PC-9 (cell line): ENCODE data around the gene SMARCD1. TPM values are rescaled to one million over a fixed set of nuclear protein-coding genes. Genes with fewer than 3 reads are reported as not detected.

Experiments used
- BruUV-seq: library from RNA; stranded (reverse); fragments of 400-500 nt; replicated peaks from 2 replicates; lab custom pipeline; 2021; lab: Mats Ljungman, UMichigan
- CTCF ChIA-PET: fragments of 300-600 bp; sonication (Branson Sonifier 250); formaldehyde crosslinking; loops from one replicate; lab custom pipeline; 2022; ENCODE audit warnings: antibody characterized with exemption; lab: Charles Lee
- POLR2A ChIA-PET: fragments of 300-600 bp; sonication (Branson Sonifier 250); formaldehyde crosslinking; loops from one replicate; lab custom pipeline; 2022; ENCODE audit warnings: antibody characterized with exemption; ENCODE audit not compliant: unreplicated experiment; lab: Charles Lee
- DNase-seq, 2 experiments: peaks; one replicate each; pipeline versions ENCODE4 v3.0.0 to v3.0.0-alpha.2; 2015 to 2022; ENCODE audit warnings: mixed read lengths in 1 of 2
- H2AFZ ChIP-seq: fragments of 200-600 bp; sonication (generic); 2 replicates; pipeline ENCODE4 v1.8.1; 2017; ENCODE audit warnings: antibody characterized with exemption
- H3F3A ChIP-seq: fragments of 200-600 bp; sonication (generic); 2 replicates; pipeline ENCODE4 v1.8.1; 2017; ENCODE audit warnings: antibody characterized with exemption, mild to moderate bottlenecking, low read depth; ENCODE audit not compliant: insufficient read depth
- H3K27ac ChIP-seq: fragments of 200-600 bp; sonication (generic); 2 replicates; pipeline ENCODE4 v1.6.1; 2016; ENCODE audit warnings: mixed run types
- H3K27me3 ChIP-seq: fragments of 200-600 bp; sonication (generic); 2 replicates; pipeline ENCODE4 v1.6.1; 2016; ENCODE audit warnings: low read depth, mixed run types; ENCODE audit not compliant: insufficient read depth
- H3K36me3 ChIP-seq: fragments of 200-600 bp; sonication (generic); 2 replicates; pipeline ENCODE4 v1.6.1; 2016; ENCODE audit warnings: low read depth, mixed run types
- H3K4me1 ChIP-seq: fragments of 200-600 bp; sonication (generic); replicated peaks from 2 replicates; pipeline ENCODE4 v1.6.1; 2016; ENCODE audit warnings: mixed run types; ENCODE audit not compliant: insufficient read depth
- H3K4me2 ChIP-seq: fragments of 200-600 bp; sonication (generic); 2 replicates; pipeline ENCODE4 v1.6.1; 2017; ENCODE audit warnings: mixed run types
- H3K4me3 ChIP-seq: fragments of 200-600 bp; sonication (generic); 2 replicates; pipeline ENCODE4 v1.6.1; 2016; ENCODE audit warnings: mixed run types
- H3K79me2 ChIP-seq: fragments of 200-600 bp; sonication (generic); 2 replicates; pipeline ENCODE4 v1.6.1; 2017; ENCODE audit warnings: low read depth, mixed run types
- H3K9me2 ChIP-seq: fragments of 200-600 bp; sonication (generic); 2 replicates; pipeline ENCODE4 v1.8.1; 2017; ENCODE audit warnings: mild to moderate bottlenecking; ENCODE audit not compliant: insufficient read depth
- H3K9me3 ChIP-seq: fragments of 200-600 bp; sonication (generic); 2 replicates; pipeline ENCODE4 v1.8.1; 2016; ENCODE audit warnings: low read depth; ENCODE audit not compliant: insufficient read depth
- H4K20me1 ChIP-seq: fragments of 200-600 bp; sonication (generic); 2 replicates; pipeline ENCODE4 v1.8.1; 2017; ENCODE audit not compliant: insufficient read depth
- CTCF ChIP-seq: fragments of 200-600 bp; sonication (generic); conservative IDR thresholded peaks from 2 replicates; pipeline ENCODE4 v1.6.1; 2017; ENCODE audit warnings: mixed run types, antibody characterized with exemption, mild to moderate bottlenecking, moderate library complexity
- EZH2 ChIP-seq: fragments of 200-600 bp; sonication (generic); IDR thresholded peaks from 2 replicates; pipeline ENCODE4 v1.8.0; 2017; ENCODE audit warnings: antibody characterized with exemption, low read depth
- intact Hi-C: fragments of 100-400 bp; cut with micrococcal nuclease; formaldehyde crosslinking; loops from one replicate; pipeline ENCODE4 v1.10.0; 2022; ENCODE audit not compliant: unreplicated experiment
- total RNA-seq: library from RNA; stranded (reverse); gene quantifications from 2 replicates; pipeline ENCODE4 v1.2.3, GENCODE V29; 2021

Gene SMARCD1
- total RNA-seq, 1 experiment from 2014 or later, result 48.8 TPM

GRCh38 chr12:50043854-50044253, 41.3 kb upstream of the SMARCD1 start:
- ChIA-PET CTCF (interaction anchor here (0.7 kb wide), 1 partner anchor 127 kb away, joined by 10 read pairs; no protein-coding TSS in a partner anchor), POLR2A (no interaction called here)
- no TSS peak for BruUV-seq
- Histone ChIP-seq H3K9me2 (no peaks in the 10 kb centered on the region), H4K20me1 (no peaks in the 10 kb centered on the region), H3K4me2 (no peak overlapping the region), H3F3A (no peaks in the 10 kb centered on the region), H3K27ac (no peak overlapping the region), H3K79me2 (no peaks in the 10 kb centered on the region), H3K36me3 (no peaks in the 10 kb centered on the region), H3K27me3 (no peaks in the 10 kb centered on the region), H3K4me3 (no peak overlapping the region), H3K9me3 (no peaks in the 10 kb centered on the region), H2AFZ (no peak overlapping the region), H3K4me1 (no peaks in the 10 kb centered on the region)
- TF ChIP-seq EZH2 (no peak), CTCF (no peak)
- intact Hi-C loops, result no loop called here
- DNase-seq, result no peak

GRCh38 chr12:50047693-50048250, 37.4 kb upstream of the SMARCD1 start:
- no peaks in the 10 kb centered on the region for H4K20me1 ChIP-seq
- H3K9me3 ChIP-seq, result no peaks in the 10 kb centered on the region
- no peaks in the 10 kb centered on the region for H3K36me3 ChIP-seq
- H3K27ac ChIP-seq, result no peak overlapping the region
- no peak overlapping the region for H3K4me2 ChIP-seq
- H2AFZ ChIP-seq, result no peak overlapping the region
- ChIA-PET POLR2A (interaction anchor here (0.6 kb wide), 3 partner anchors 52 to 237 kb away, joined by 3 to 5 read pairs (median 4); no protein-coding TSS in a partner anchor), CTCF (interaction anchor here (0.6 to 1.7 kb wide), 2 partner anchors 19 to 85 kb away, joined by 3 to 4 read pairs; no protein-coding TSS in a partner anchor)
- no peaks in the 10 kb centered on the region for H3K4me1 ChIP-seq
- DNase-seq, result no peak
- intact Hi-C loops, result no loop called here
- H3F3A ChIP-seq, result no peaks in the 10 kb centered on the region
- no peak overlapping the region for H3K4me3 ChIP-seq
- TF ChIP-seq EZH2 (no peak), CTCF (no peak)
- H3K79me2 ChIP-seq, result no peaks in the 10 kb centered on the region
- no peaks in the 10 kb centered on the region for H3K9me2 ChIP-seq
- no TSS peak for BruUV-seq
- peaks cover 12% of the 10 kb centered on the region for H3K27me3 ChIP-seq

GRCh38 chr12:50049254-50050118, 35.7 kb upstream of the SMARCD1 start:
- intact Hi-C loops, result loop anchor here (10.0 kb wide), 1 partner anchor 405 kb away; no protein-coding TSS in a partner anchor
- no peak overlapping the region for H3K4me2 ChIP-seq
- no peaks in the 10 kb centered on the region for H3K9me2 ChIP-seq
- no peak overlapping the region for H2AFZ ChIP-seq
- no peaks in the 10 kb centered on the region for H3F3A ChIP-seq
- no peaks in the 10 kb centered on the region for H3K79me2 ChIP-seq
- POLR2A ChIA-PET, result no interaction called here
- no peak overlapping the region for H3K27ac ChIP-seq
- CTCF ChIA-PET, result no interaction called here
- peaks cover 12% of the 10 kb centered on the region for H3K27me3 ChIP-seq
- no peaks in the 10 kb centered on the region for H3K9me3 ChIP-seq
- H3K36me3 ChIP-seq, result no peaks in the 10 kb centered on the region
- no peaks in the 10 kb centered on the region for H3K4me1 ChIP-seq
- no peaks in the 10 kb centered on the region for H4K20me1 ChIP-seq
- no peak overlapping the region for H3K4me3 ChIP-seq
- no peak for DNase-seq
- TF ChIP-seq EZH2, result no peak
- TF ChIP-seq CTCF, result no peak
- BruUV-seq, result no TSS peak
